ENCODE results near the gene CHID1.
A peak's percentile ranks its signal among the peaks of the same experiment; 100 is the strongest.

The CHID1 gene

DNA sequence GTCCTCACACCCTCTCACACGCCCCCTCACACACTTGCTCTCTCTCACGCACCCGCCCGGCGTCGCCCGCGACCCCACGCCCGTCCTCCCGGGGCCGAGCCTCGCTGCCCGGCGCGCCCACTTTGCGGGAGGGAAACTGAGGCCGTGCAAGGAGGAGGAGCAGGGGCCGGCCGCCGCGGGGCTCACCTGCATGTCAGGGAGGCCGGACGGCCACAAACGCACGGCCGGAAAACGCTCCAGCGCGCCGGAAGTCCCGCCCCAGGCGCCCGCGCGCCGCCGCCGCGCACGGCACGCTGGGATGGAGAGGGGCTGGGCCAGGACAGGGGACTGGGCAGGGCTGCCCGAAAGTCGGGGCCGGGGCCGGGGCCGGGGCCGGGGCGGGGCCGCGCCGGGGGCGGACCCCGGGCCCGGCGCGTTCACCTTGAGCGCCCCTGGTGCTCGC lies at the start of gene CHID1:
CHID1 (minus strand) TSS at position 222 of the 442 bp plus-strand sequence. CDS start 5,994 bp downstream, outside the sequence.
- DNase-seq, result peak; percentile 82

DNA sequence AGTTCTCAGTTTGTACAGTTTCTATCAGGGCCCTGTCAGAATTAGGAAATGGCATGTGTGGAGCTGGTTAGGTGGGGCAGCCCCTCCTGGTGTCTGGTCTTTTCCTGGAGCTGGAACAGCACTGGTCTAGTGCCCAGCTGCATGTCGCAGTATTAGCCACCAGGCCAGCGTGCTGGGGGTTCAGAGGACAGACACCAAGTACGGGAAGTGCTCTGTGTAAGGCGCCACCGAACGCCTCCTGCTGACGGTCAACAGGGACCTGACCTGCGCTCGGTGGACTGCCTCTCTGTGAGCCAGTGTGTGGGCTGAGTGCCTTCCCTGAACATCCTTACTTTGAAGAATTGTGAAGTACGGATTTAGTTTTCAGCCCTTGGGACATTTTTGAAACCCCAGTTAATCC lies 49.0 kb upstream of the CHID1 start:
- no peak for DNase-seq

DNA sequence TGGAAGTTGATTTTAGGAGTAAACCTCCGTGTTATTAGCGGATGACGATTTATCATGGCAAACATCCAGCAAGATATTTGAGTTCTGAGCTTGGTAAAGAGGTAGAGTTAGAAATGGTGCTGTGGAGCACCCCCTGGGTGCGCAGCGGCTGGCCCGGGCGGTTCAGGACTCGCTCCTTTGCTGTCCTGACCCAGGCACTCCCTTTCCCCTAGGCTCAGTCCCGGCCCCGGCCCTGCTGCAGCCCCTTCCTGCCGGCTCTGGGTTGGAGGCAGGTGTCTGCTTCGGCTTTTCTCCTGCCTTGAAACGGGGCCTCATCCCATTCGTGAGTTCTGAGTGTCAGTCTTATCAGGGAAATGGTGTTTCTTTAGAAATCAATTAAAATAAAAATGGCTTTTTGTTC lies 48.4 kb upstream of the CHID1 start:
- DNase-seq, result no peak

DNA sequence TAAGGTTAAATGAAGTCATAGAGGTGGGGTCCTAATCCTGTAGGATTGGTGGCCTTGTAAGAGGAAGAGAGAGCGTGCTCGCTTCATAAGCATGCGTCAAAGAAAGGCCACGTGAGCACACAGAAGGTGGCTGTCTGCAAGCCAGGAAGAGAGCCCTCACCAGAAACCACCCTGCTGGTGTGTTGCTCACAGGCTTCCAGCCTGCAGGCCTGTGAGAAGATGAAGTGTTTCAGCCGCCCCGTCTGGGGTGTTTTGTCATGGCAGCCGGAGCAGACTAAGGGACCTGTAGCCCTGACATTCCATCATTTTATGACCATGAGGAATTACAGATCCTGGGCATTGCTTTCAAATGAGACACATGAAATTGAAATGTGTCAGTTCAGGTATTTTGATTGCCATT lies 47.5 kb upstream of the CHID1 start:
- DNase-seq, result no peak

DNA sequence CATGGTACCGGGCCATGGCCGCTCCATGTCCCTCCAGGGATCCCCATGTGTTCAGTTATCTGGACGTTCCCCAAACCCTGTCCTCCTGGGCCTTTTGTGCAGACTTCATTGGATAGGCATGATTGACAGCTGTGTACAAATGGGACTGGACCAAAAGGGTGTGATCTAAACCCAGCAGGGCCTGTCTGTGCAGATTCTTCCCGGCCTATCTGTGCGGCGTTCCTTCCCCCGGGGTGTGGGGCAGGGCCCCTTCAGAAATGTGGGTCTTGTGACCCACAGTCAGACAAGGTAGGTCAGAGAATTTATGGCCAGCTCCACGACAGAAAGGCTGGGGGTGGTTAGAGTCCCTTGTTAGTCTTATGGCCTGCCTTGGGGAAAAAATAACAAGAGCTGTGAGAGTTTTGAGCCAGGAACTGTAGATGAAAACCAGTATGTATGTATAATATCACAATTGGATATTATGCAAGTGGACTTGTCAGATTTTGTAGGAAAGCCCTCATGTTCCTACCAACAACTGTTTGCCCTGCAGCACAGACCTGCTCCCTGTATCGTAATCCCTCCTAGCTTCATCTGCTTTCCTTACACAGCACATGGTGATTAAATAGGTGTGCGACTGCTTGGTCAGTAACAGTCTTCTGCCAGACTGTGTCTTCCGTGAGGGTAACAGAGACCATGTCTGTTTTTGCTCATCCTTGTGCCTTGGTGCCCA lies 46.8 kb upstream of the CHID1 start:
- no peak for DNase-seq

DNA sequence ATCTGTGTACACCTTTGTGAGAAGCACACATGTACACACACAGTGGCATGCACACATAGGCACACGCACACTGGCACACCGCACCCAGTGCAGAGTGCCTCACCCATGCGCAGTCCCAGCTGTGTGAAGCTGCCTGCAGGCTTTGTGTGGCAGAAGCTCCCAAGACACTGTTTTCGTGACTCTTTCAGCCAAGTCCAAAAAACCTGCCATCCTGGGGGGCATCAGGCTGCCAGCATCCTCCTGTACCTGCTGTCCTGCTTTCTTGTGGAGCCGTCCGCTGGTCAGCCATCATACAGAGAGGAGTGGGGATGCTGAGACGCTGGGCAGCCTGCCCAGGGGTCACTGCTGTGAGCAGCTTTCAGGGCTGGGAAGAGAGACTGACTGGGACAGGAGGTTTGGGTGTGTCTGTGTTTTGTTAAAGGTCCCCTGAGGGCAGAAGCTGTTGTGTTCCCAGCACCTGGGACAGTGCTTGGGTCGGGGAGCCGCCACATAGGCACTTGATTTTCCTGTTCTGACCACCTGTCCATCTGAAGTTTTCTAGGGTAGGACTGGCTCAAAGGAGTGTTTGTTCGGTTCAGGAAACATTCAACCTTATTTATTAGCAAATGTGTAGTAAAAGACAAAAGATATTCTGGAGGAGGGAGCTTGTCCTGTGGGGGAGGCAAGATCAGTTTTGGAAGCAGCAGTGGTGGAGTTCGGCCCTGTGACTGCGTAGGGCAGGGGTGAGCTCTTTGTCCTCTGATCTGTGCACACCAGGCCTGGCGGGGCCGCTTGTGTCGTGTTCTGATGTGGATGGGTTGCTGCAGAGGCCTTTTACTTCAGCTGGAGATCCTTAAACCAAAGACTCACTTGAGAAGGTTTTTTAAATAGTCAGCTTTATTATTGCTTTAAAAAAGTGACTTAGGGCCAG lies 44.8 kb upstream of the CHID1 start:
- DNase-seq, result no peak

DNA sequence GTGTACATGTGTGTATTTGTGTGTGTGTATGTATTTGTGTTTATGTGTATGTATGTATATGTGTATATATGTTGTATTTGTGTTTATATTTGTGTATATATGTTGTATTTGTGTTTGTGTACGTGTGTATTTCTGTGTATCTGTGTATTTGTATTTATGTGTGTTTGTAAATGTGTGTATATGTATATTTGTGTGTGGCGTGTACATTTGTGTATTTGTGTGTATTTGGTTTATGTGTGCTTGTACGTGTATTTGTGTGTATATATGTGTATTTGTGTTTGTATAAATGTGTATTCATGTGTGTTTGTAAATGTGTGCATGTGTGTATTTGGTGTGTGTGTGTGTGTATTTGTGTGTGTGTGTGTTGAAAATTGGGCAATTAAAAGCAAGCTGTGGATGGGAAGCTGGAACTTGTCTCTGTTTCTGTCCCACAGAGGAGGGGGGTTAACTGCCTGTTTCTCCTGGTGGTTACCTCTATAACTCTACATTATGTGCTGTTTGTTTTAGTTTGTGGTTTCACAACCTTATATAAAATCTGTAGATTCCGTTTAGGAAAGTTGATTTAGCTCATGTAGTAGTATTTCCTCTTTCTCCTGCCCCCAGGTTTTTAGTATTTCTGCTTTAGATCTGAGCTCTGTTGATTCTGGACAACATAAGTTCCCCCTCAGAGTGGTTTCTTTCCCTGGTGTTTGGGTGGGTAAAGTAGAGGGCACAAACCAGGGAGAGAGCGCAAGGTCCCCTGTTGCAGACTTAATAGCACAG lies 44.0 kb upstream of the CHID1 start:
- DNase-seq, result no peak

DNA sequence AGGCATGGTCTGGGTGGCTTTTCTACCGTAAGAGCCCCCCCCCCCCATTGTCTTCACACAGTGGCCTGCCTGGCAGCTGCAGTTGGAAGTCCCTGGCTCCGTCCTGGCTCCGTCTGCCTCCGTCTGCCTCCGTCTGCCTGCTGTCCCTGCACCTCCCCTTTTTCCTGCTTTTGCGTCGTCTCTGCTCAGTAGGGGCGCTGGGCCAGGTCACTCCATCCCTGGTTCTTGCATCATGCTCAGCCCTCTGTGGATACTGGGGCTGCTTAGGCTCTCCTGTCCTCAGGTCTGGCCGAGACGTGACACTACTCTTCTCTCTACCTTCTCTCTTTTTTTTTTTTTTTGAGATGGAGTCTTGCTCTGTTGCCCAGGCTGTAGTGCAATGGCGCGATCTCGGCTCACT lies 42.9 kb upstream of the CHID1 start:
- DNase-seq, result no peak

DNA sequence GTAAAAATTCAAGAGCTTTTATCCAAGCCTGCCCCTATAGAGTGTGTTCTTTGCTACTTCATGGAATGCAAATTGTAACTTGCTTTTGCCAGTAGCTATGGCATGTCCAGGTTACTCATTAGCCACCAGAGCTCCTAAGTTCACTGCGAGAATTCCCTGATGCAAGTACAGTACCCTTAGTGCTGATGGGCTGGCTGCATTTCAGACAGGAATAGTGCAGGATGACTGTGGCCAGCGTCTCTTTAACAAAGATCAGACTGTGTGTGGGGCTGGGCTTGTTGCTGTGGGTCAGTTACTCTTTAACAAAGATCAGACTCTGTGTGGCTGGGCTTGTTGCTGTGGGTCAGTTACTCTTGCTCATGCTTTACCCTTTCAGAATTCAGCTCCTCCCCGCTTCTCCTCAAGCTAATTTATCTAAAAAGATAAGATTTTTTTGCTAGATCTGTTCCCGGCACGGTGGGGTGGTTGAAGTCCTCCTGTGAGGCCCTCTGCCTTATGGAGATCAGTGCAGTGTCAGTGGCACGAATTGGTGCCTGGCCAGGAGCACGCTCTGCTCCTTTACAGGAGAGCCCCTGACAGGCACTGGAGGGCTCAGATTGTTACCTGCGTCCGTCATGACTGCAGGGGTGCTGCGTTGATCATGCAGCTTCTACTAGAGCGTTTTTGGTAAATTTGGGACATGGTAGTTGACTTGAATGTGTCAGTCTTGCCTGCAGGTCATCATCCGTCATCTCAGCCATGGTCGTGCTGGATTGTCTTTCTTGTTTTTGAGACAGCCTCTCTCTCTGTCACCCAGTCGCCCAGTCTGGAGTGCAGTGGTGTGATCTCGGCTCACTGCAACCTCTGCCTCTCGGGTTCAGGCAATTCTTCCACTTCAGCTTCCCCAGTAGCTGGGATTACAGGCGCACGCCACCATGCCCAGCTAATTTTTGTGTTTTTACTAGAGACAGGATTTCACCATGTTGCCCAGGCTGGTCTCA lies 42.1 kb upstream of the CHID1 start:
- DNase-seq, result no peak

DNA sequence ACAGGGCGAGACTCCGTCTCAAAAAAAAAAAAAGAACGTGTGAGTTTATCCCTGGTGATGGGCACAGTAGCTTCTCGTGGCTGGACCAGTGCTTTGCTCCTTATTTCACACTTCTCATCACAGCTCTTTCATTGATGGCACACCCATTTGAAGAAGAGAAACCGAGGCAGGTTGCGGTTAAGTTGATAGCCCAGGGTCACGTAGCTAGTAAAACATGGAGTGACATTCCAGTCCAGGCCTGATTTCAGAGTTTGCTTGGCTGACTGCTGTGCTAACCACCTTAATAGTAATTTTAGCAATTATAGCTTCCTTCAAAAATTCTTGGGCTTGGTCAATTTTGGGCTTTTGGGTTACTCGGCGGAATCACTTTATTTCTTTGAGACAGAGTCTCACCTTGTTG lies 40.9 kb upstream of the CHID1 start:
- DNase-seq, result no peak

DNA sequence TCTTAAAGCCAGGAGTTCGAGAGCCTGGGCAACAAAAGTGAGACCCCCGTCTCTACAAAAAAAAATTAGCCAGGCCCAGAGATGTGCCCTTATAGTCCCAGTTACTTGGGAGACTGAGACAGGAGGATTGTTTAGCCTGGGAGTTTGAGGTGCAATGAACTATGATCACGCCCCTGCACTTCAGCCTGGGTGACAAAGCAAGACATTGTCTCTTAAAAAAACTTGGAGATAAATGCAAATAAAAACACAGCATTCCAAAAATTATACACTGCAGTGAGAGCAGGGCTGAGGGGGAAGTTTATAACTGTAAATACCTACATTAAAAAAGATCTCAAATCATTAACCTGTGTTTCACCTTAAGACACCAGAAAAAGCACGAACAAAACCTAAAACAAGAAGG lies 37.1 kb upstream of the CHID1 start:
- no peak for DNase-seq

DNA sequence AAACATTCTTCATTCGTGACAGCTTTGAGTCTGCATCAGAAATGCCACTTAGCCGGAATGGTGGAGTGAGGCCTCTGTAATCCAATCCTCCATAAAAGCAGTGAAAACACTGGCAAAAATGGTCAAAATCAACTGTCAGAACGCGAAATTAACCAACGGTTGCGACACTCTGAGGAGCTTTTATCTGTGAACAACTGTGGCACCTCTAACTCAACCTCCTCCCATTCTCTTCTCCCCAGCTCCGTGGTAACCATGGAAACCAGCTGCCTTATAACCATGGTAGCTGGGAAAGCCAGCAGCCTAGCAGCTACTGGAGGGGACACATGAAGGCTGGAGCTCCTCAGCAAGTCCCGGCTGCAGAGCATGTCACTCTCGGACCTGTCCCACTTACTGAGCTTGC lies 35.4 kb upstream of the CHID1 start:
- no peak for DNase-seq

DNA sequence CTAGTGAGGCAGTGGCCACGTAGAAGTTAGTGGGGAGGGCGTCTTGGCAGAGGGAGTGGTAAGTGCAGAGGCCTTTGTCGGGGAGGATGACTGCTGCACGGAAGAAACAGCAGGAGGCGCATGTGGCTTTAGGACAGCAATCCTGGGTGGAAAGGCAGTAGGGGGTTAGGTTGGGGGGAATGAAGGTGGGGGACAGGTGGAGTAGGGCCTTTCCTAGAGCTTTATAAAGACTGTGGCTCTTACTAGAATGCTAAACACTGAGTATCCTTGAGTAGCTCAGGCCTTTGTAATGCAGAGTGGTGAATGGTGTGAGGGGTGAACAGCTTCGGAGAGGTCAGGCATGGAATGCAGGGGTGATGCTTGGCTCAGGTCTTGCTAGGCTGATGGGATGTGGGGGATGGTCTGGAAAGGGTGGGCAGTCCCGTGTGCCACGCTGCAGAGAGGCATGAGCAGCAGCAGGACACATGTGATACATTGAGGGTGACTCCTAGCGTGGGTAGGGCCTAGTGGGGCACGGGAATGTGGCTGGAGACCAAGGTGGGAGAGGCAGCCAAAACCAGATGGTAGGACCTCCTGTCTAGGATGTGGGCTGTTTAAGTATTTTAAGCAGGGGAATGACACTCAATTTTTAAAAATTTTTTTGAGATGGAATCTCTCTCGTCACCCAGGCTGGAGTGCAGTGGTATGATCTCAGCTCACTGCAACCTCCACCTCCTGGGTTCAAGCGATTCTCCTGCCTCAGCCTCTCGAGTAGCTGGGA lies 34.3 kb upstream of the CHID1 start:
- no peak for DNase-seq

DNA sequence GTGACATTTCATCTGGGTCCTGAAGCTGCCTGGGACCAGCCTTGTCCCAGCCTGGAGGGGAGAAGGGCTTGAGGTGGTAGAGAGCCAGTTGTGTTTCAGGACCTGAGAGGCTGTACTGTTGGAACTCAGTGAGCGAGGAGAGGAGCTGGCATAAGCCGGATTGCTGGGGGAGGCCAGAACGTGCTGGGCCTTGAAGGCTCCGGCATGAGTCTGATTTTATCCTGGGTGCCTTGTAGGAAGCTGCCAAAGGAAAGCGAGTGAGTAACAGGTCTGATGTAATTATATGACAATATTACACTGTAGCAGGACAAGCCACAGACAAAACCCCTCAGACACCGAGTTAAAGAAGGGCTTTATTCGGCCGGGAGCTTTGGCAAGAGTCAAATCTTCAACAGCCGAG lies 32.2 kb upstream of the CHID1 start:
- no peak for DNase-seq

DNA sequence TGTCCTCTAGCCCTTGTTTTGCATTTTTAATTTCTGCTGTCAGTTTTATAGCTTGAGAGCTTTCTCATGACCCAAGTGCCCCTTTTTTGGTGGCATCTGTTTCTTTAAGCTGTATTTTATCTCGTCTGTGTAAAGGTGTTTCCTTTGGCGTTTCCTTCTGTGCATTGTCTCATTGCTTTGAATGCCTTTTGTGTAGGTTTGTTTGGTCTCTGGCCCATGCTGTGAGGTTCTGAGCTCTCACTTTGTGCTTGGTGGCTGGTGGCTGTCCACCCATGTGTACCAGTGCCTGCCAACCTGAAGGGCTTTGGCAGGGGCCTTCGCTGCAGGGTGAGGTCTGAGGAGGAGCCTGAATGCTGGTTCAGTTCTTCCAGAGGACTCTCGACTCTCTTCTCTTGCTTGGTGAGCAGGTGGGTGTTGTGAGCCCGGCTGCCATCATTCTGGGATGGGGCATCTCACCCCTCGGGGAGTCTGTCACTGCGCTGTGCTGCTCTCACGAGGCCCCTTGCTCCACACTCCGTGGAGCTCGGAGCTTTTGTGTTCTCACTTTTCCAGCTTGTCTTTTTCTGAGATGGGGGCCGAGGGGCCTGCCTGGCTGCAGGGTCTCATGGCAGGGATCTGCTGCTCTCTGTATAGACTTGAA lies 30.0 kb upstream of the CHID1 start:
- no peak for DNase-seq

DNA sequence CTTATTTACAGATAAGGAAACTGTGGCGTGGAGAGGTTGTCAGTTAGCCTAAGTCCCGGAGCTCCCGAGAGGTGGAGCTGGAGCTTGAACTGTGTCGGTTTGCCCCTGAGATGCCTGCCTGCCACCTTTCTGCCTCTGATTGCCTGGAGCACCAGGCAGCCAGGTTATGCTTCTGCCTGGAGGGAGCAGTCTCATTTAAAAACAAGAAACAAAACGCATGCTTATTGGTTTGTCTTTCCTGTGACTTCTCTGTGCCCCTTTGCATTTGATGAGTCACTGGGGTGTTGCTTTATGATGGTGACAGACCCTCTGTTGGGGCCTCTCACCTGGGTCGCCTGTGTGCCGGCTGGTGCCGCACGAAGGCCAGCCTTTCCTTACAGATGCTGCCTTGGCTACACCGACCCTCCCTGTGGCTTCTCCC lies 27.2 kb upstream of the CHID1 start:
- DNase-seq, result no peak

DNA sequence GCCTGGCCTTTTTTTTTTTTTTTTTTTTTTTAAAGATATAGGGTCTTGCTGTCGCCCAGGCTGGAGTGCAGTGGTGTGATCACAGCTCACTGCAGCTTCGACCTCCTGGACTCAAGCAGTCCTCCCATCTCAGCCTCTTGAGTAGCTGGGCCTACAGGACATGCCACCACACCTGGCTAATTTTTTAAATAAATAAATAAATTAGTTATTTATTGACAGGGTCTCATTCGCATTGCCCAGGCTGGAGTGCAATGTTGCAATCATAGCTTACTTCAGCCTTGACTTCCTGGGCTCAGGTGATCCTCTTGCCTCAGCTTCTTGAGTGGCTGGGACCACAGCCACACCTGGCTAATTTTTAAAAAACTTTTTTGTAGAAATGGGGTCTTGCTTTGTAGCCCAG lies 25.6 kb upstream of the CHID1 start:
- no peak for DNase-seq

DNA sequence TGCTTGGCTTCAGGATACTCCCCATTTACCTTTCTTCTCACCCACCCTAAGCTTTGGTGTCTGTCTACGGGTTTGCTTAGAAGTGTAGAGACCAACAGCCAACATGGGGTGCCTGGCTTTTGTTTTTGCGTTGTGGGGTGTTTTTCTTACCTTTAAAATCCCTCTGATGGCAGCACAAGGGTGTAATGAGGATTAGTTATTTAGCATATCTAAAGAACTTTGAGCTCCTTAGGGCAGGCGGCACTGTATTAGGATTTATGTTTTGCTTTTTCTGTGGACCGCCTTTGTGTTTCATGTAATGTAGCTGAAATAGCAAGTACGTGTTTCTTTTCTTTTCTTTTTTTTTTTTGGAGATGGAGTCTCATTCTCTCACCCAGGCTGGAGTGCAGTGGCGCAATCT lies 23.9 kb upstream of the CHID1 start:
- no peak for DNase-seq

DNA sequence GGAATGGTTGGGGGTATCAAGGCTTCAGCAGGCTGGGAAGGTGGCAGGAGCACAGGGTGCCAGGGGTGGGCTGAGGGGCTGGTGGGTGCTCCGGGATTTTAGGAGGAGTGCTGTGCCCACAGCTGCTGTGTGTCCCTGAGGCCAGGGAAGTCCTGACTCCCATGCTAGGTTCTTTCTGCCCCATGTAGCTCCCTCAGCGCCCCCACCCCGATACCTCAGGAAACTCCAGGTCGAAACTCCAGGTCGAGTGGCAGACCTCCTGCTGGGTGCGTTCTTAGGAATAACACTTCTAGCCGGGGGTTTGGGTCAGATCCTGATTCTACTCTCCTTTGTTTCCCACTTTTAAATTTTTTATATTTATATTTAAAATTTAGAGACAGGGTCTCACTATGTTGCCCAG lies 23.3 kb upstream of the CHID1 start:
- no peak for DNase-seq

DNA sequence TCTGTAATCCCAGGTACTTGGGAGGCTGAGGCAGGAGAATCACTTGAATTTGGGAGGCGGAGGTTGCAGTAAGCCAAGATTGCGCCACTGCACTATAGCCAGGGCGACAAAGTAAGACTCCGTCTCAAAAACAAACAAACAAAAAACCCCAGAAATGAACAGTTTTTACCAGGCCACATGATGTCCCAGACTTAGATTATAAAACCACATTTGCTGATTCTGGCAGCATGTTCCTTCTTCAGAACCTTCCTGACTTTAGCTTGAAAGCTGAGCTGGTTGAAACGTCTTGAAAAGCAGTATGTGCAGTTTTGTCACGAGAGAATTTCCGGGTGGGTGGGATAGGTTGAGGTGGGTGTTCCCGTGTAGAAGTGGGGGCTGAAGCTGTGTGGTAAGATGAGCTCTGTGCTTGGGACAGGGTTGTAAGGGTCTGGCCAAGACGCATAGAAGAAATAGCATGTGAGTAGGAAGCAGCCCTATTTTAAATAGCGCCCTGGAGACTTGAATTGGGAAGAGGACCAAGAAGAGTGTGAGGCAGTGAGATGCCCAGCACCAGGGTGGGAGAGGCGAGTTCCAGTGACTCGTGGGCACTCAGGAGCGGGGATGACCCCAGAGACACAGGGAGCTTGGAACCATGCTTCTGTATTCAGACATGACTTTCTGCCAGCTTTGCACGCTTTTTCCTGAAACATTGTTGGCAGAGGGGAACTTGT lies 22.7 kb upstream of the CHID1 start:
- no peak for DNase-seq

All from NCI-H1048 (cell line).